Erythroblast (primary cell): ENCODE data around the gene ZMIZ1.

Experiments used
- GATA1 ChIP-seq: IDR thresholded peaks from 2 replicates; pipeline ENCODE4 v1.6.1; 2011; ENCODE audit warnings: low read depth, mild to moderate bottlenecking, control low read depth, low read length, moderate library complexity
- POLR2A ChIP-seq: IDR thresholded peaks from 2 replicates; pipeline ENCODE4 v1.6.1; 2011; ENCODE audit warnings: mild to moderate bottlenecking, low read length

- TF ChIP-seq POLR2A (no peak), GATA1 (no peak)
Measured at GRCh38 chr10:79133416-79133815, 64.7 kb downstream of the ZMIZ1 start.
